Measurements from ENCODE around the gene VIL1. TPM values are rescaled to one million over a fixed set of nuclear protein-coding genes. Genes with fewer than 3 reads are reported as not detected.

VIL1 gene
- total RNA-seq, 1 donor from 2014 or later, result not detected

DNA sequence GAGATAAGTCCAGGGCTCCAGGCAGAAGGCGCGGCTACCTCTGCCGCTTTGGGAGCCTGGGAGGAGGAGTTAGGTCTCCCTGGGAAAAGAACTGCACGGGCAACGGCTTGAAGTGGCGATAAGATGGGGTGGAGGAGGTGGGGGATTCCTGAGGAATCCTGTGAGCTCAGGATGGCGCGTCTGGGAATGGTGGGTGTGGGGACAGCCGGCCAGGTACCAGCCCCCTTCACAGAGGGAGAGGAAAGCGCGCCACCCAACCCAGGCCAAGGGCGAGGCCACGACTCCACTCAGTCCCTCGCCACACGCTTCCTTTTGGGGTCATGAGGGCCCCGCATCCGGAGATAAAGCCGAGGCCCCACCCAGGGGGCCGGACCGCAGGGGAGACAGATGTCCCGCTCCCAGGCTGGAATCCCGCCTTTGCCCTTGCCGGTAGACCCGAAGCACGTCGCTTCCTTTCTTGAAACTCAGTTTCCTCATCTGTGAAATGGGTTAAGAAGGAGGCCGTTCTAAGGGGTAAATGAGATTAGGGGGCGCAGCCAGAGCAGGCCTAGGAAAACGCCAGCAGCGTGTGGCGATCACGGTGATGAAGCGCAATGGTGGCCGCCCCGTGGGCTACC lies 21.0 kb upstream of the VIL1 start:
- DNase-seq (ENCODE audit: low read depth), result no peak
- TF ChIP-seq, protein P1, sequence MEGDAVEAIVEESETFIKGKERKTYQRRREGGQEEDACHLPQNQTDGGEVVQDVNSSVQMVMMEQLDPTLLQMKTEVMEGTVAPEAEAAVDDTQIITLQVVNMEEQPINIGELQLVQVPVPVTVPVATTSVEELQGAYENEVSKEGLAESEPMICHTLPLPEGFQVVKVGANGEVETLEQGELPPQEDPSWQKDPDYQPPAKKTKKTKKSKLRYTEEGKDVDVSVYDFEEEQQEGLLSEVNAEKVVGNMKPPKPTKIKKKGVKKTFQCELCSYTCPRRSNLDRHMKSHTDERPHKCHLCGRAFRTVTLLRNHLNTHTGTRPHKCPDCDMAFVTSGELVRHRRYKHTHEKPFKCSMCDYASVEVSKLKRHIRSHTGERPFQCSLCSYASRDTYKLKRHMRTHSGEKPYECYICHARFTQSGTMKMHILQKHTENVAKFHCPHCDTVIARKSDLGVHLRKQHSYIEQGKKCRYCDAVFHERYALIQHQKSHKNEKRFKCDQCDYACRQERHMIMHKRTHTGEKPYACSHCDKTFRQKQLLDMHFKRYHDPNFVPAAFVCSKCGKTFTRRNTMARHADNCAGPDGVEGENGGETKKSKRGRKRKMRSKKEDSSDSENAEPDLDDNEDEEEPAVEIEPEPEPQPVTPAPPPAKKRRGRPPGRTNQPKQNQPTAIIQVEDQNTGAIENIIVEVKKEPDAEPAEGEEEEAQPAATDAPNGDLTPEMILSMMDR (conservative IDR thresholded peaks at IDR 0.05; ENCODE audit: low read depth, low read length), result no peak
- H3K4me3 ChIP-seq (ENCODE audit: low read depth, low read length), result peak overlapping the region; percentile 72

DNA sequence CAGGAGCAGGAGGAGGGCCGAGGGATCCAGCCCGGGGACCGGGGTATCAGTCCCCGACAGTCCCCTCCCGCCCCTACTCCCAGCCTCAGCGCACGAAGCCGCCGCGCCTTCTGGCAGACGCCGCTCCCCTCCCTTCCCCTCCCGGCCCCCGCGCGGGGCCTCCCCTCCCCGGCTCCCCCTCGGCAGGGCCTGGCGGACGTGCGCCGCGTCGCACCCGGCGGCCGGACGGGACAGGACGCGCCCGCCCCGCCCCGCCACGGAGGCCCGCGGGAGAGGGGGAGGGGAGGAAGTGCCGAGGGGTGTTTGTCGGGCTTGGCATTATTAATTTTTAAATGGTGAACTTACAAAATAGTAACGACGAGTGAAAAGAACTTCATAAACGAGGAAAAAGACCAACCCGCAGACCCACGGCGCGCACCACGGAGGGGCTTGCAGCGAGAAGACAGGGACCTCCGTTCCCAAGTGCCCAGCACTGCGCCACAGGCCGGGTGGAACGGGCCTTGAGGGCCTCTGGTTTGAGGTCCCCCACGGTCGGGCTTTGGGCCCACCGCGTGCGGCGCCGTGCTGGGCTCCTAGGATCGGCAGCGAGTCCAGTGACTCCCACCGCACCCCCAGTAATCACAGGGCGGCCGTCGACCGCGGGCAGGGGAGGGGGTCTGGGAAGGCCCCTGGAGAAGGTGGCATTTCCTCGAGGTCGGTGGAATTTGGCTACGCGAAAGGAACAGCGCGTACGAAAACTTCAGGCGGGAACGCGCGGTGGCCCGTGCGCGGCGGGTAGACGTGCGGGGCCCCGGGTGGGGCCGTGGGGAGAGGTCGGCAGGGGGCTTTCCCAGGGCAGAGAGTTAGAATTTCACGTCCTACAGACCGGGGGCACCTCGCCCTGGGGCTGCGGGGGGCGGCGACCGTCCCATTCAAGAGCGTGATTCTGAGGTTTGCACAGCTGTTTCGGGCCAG lies 20.2 kb upstream of the VIL1 start:
- no peak for DNase-seq (ENCODE audit: low read depth)
- peak overlapping the region; percentile 72 for H3K4me3 ChIP-seq (ENCODE audit: low read depth, low read length)
- TF ChIP-seq, protein P1 (conservative IDR thresholded peaks at IDR 0.05; ENCODE audit: low read depth, low read length), result no peak

DNA sequence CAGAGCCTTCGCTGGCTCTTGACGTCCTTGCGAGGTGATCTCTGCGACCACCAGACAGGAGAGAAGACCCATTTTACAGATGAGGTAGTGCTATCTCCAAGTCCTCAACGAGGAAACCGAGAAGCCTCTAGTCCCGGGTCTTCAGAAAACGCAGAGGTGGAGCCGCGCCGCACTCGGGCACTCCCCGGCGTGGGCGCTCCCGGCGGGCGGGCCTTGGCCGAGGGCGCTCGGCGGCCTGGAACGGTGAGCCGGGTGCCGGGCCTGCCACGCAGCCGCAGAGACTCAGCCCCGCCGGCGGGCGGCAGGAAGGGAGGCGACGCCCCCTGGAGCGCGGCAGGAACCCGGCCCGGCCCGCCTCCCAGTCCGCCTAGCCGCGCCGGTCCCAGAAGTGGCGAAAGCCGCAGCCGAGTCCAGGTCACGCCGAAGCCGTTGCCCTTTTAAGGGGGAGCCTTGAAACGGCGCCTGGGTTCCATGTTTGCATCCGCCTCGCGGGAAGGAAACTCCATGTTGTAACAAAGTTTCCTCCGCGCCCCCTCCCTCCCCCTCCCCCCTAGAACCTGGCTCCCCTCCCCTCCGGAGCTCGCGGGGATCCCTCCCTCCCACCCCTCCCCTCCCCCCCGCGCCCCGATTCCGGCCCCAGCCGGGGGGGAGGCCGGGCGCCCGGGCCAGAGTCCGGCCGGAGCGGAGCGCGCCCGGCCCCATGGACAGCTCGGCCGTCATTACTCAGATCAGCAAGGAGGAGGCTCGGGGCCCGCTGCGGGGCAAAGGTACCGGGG lies 19.3 kb upstream of the VIL1 start, which contains the start of gene CTDSP1:
Gene CTDSP1 (plus strand): TSS at position 478 of the 776 bp plus-strand sequence. CDS start 223 bp downstream, at position 701.
- DNase-seq (ENCODE audit: low read depth), result peak; percentile 63
- TF ChIP-seq, protein P1 (conservative IDR thresholded peaks at IDR 0.05; ENCODE audit: low read depth, low read length), result no peak
- peak within 1 kb of the TSS; percentile 72 for H3K4me3 ChIP-seq (ENCODE audit: low read depth, low read length)

DNA sequence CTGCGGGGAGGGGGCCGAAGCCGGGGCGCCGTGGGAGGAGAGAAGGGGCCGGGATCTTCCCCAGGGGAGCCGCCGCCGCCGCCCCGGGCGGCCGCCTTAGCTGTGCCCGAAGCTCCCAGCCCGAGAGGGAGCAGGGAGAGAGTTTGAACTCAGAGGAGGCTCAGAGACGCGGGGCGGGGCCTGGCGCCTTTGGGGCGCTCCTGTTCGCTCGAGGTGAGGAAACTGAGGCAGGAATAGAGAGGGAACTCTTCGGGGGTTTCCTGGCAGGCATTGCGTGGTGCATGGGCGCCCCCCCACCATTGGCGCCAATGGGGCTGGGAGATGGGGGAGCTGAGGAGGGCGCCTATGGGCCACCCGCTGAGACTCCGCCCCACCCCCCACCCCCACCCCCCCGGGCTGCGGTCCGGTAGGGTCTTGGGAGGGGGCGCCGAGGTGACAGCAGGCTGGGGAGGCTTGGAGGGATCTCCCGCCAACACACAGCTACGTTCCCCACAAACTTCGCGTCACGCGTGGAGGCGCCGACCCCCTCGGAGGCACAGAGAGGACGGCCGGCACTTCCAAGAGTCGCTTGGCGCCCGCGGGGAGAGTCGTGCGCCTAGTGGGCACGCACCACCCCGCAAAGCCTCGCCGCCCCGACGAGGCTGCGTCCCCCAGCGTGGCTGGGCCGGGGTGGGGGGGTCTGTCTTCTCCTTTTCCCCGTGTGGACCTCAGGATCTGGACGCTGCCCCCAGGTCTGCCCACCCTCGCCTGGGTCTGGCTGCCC lies 18.6 kb upstream of the VIL1 start:
- TF ChIP-seq, protein P1 (conservative IDR thresholded peaks at IDR 0.05; ENCODE audit: low read depth, low read length), result no peak
- H3K4me3 ChIP-seq (ENCODE audit: low read depth, low read length), result peak overlapping the region; percentile 72
- DNase-seq (ENCODE audit: low read depth), result no peak

DNA sequence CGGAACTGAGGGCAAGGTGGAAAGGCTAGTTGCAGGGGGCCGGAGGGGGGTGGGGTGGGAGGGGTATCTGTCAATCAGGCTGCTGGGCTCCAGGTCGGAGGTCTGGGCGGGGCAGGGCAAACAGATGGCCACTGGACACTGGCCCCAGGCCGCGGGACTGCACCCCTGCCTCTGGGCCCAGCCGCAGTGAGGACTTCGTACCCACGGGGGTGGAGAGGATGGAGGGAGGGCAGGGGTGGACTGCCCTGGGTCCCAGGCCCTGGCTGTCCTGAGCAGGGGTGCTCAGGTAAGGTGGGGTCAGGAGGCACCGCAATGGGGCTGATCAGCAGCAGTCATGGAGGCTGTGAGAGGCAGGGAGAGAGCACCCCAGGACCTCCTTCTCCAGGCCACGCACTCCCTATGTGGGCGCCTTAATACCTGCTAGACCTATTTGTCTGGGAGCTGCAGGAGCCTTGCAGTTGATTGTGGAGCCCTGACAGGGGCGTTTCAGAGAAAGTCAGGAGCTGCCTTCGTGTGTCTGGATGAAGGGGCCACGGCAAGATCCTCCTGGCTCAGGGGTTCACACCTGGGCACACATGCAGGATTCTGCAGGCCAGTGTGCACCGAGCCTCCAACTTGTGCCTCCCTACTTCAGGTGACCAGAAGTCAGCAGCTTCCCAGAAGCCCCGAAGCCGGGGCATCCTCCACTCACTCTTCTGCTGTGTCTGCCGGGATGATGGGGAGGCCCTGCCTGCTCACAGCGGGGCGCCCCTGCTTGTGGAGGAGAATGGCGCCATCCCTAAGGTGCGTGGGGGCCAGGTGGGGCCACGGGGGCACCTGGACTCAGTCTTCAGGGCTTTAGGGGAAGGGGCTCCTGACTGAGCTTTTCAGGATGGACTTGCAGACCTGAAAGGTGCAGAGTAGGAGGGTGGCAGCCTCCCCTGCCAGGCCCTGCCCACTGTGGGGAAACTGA lies 17.7 kb upstream of the VIL1 start:
- H3K4me3 ChIP-seq (ENCODE audit: low read depth, low read length), result peak overlapping the region; percentile 72
- no peak for DNase-seq (ENCODE audit: low read depth)
- TF ChIP-seq, protein P1 (conservative IDR thresholded peaks at IDR 0.05; ENCODE audit: low read depth, low read length), result no peak
